Prostate gland (tissue), 2 donors: ENCODE data around the gene C3orf22. TPM values are rescaled to one million over a fixed set of nuclear protein-coding genes. Genes with fewer than 3 reads are reported as not detected.

Experiments used
- DNase-seq: peaks from one replicate; pipeline ENCODE4 v3.0.0-alpha.2; 2019; ENCODE audit warnings: low spot score
- H3K27ac ChIP-seq, 2 donors: fragments of 200-600 bp; sonication (generic); 2 replicates each; pipeline ENCODE4 v1.5.1; 2017 to 2019
- H3K27me3 ChIP-seq: fragments of 200-600 bp; sonication (generic); replicated peaks from 2 replicates; pipeline ENCODE4 v1.5.1; 2019; ENCODE audit not compliant: insufficient read depth
- H3K36me3 ChIP-seq, 2 donors: fragments of 200-600 bp; sonication (generic); 1 replicate in 1 of 2; 2 replicates in 1 of 2; pipeline versions ENCODE4 v1.5.1 to v1.8.1; 2017 to 2019
- H3K4me1 ChIP-seq: fragments of 200-600 bp; sonication (generic); replicated peaks from 2 replicates; pipeline ENCODE4 v1.5.1; 2019
- H3K4me3 ChIP-seq, 2 donors: fragments of 200-600 bp; sonication (generic); 2 replicates each; pipeline ENCODE4 v1.5.1; 2017 to 2019
- H3K9me3 ChIP-seq: fragments of 200-600 bp; sonication (generic); 2 replicates; pipeline ENCODE4 v1.5.1; 2017
- POLR2A ChIP-seq: fragments of 450-650 bp; IDR thresholded peaks from one replicate; pipeline ENCODE4 v1.6.1; 2016; ENCODE audit warnings: antibody characterized with exemption, mild to moderate bottlenecking
- POLR2AphosphoS5 ChIP-seq: sonication (generic); formaldehyde crosslinking; IDR thresholded peaks from one replicate; pipeline ENCODE4 v1.6.1; 2017; ENCODE audit warnings: antibody characterized with exemption
- WGBS: methylation state at CpG from one replicate; pipeline ENCODE4 v1.1.5; 2018; 5-methylcytosine and 5-hydroxymethylcytosine counted together
- intact Hi-C: fragments of 100-400 bp; cut with DNase I; formaldehyde crosslinking; loops from one replicate; pipeline ENCODE4 v1.14.2; 2022
- total RNA-seq, 2 donors: library from RNA; depleted of rRNA; stranded (reverse); fragments of >200 nt; gene quantifications; one replicate each; pipeline ENCODE4 v1.1.0, GENCODE V29; 2016
- TF ChIP-seq, protein P1 (sequence below), 4 experiments: fragments of 200-600 bp in 2 of 4; fragments of 450-650 bp in 2 of 4; sonication (generic) in 2 of 4; IDR thresholded peaks; 1 replicate in 3 of 4; 2 replicates in 1 of 4; pipeline ENCODE4 v1.5.1; 2016 to 2019; ENCODE audit warnings: antibody characterized with exemption in 4 of 4, mild to moderate bottlenecking in 2 of 4, moderate library complexity in 2 of 4

C3orf22 gene
- total RNA-seq, 2 donors from 2014 or later = 4.9 TPM; not detected in 1

- no peak for TF ChIP-seq POLR2A
- TF ChIP-seq POLR2AphosphoS5 = no peak
- TF ChIP-seq, protein P1, sequence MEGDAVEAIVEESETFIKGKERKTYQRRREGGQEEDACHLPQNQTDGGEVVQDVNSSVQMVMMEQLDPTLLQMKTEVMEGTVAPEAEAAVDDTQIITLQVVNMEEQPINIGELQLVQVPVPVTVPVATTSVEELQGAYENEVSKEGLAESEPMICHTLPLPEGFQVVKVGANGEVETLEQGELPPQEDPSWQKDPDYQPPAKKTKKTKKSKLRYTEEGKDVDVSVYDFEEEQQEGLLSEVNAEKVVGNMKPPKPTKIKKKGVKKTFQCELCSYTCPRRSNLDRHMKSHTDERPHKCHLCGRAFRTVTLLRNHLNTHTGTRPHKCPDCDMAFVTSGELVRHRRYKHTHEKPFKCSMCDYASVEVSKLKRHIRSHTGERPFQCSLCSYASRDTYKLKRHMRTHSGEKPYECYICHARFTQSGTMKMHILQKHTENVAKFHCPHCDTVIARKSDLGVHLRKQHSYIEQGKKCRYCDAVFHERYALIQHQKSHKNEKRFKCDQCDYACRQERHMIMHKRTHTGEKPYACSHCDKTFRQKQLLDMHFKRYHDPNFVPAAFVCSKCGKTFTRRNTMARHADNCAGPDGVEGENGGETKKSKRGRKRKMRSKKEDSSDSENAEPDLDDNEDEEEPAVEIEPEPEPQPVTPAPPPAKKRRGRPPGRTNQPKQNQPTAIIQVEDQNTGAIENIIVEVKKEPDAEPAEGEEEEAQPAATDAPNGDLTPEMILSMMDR (IDR thresholded peaks at IDR 0.05) = no peak
- no peak overlapping the region for H3K27ac ChIP-seq
- no peaks in the 10 kb centered on the region for H3K9me3 ChIP-seq
- 67% methylated on average over 6 of the region's 6 CpGs for WGBS
- intact Hi-C loops = no loop called here
- peaks cover 4% of the 10 kb centered on the region for H3K4me1 ChIP-seq
- H3K36me3 ChIP-seq = no peaks in the 10 kb centered on the region
- H3K4me3 ChIP-seq = no peak overlapping the region
- no peaks in the 10 kb centered on the region for H3K27me3 ChIP-seq
- no peak for DNase-seq
Observed at GRCh38 chr3:126531051-126531330, 27.7 kb downstream of the C3orf22 start.

DNA sequence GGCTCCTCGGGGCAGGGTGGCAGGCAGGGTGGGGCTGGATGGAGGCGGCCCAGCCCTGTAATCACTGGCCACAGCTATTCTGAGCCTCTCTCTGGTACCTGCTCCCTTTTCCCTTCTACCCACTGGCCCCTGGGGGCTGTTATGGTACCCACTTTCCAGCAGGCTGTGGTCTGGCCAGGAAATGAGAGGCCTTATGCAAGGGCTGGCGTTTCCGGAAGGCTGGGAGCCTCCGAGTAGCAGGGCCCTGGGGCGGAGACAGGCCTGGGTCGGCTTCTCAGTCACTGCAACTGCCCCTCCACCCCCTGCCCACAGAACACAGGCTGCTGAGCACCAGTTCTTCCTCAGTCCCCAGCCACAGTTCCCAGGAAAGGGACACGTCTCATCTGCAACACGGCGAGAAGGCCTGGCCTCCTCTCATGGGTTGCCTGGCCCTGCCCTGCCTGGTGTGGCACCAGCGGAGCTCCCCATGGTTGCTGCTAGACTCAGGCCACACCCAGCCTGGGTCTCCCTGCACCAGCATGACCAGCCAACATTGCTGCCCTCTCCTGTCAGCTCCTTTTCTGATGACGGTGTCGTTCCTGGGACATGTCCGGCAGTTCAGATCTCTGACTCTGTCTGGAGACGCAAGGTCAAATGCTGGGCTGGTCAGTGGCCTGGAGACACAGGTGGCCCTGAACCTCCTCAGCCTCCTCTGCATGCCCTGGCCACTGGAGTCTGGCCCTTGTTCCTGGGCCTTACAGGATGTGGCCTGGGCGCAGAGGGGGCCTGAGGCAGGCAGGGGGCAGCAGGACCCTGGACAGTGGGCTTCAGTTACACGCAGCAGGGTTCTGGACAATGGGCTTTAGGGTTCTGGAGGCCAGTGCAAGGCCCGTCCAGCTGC lies 28.3 kb downstream of the C3orf22 start:
- WGBS = 85% methylated on average over 18 of the region's 18 CpGs
- Histone ChIP-seq H3K9me3 (no peaks in the 10 kb centered on the region), H3K36me3 (no peaks in the 10 kb centered on the region), H3K4me3 (no peak overlapping the region), H3K4me1 (peaks cover 4% of the 10 kb centered on the region), H3K27ac (no peak overlapping the region), H3K27me3 (no peaks in the 10 kb centered on the region)
- no peak for DNase-seq
- TF ChIP-seq, protein P1 (IDR thresholded peaks at IDR 0.05) = no peak
- no peak for TF ChIP-seq POLR2A
- TF ChIP-seq POLR2AphosphoS5 = no peak
- intact Hi-C loops = no loop called here

GRCh38 chr3:126529585-126530170 lies 29.1 kb downstream of the C3orf22 start:
- intact Hi-C loops = no loop called here
- Histone ChIP-seq H3K4me1 (peaks cover 4% of the 10 kb centered on the region), H3K36me3 (no peaks in the 10 kb centered on the region), H3K9me3 (no peaks in the 10 kb centered on the region), H3K27me3 (no peaks in the 10 kb centered on the region), H3K4me3 (no peak overlapping the region), H3K27ac (no peak overlapping the region)
- WGBS = 72% methylated on average over 6 of the region's 7 CpGs
- no peak for DNase-seq
- TF ChIP-seq POLR2AphosphoS5 (no peak), POLR2A (no peak)
- TF ChIP-seq, protein P1 (IDR thresholded peaks at IDR 0.05) = no peak

GRCh38 chr3:126528800-126529541 lies 29.8 kb downstream of the C3orf22 start:
- H3K36me3 ChIP-seq = no peaks in the 10 kb centered on the region
- TF ChIP-seq POLR2A (no peak), POLR2AphosphoS5 (no peak)
- TF ChIP-seq, protein P1 (IDR thresholded peaks at IDR 0.05) = no peak
- H3K4me3 ChIP-seq = no peak overlapping the region
- intact Hi-C loops = no loop called here
- peaks cover 4% of the 10 kb centered on the region for H3K4me1 ChIP-seq
- H3K27me3 ChIP-seq = no peaks in the 10 kb centered on the region
- 83% methylated on average over 14 of the region's 14 CpGs for WGBS
- no peaks in the 10 kb centered on the region for H3K9me3 ChIP-seq
- no peak overlapping the region for H3K27ac ChIP-seq
- DNase-seq = no peak
